ENCODE results near the gene IKZF2. TPM values are rescaled to one million over a fixed set of nuclear protein-coding genes. Genes with fewer than 3 reads are reported as not detected.

Gene IKZF2
- total RNA-seq = 17.8 TPM

DNA sequence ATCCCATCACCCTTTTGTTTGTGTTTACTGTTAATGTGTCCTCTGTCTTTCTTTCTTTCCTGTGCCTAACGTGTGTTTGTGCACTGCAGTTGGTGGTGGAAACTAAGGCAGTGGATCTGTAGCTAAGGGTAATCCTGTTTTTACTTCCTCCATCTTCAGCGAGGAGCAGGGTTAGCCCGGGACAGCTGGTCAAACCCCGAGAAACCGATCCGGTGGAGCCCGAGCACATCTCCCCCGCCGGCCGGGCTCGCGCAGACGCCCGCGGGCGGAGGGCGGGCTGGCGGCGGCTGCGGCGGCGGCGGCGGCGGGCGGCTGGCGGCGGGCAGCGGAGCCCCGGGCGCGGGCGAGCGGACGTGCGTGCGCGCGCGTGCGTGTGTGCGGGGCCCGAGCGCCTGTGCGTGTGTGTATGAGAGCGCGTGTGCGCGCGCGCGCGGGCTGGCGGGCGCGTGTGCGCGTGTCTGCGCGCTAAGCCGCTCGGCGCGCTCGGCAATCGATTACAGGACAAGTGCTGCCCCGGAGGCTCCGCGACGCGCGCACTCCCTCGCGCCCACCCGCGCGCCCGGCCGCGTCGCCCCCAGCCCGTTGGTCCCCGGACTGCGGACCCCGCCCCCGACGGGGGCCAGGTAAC lies at the start of gene IKZF2:
Gene IKZF2, minus strand, starts transcription at position 176 of the 628 bp plus-strand sequence. CDS start 2,983 bp downstream, outside the sequence.

Other genes starting within 250 kb of the IKZF2 start
- gene SPAG16, start 132.9 kb upstream of the IKZF2 start, total RNA-seq = 106 TPM